ENCODE measurements around the gene RBM38.
"Not testable (repeated sequence)": the region's sequence is repeated elsewhere in the genome, so short reads cannot be mapped to it uniquely, and the experiment has no call there.

Gene RBM38

GRCh38 chr20:57417830-57418780 lies 26.9 kb downstream of the RBM38 start:
- no peak for DNase-seq (ENCODE audit: low spot score)
- no peak for TF ChIP-seq CTCF (IDR thresholded peaks at IDR 0.05; ENCODE audit: borderline replicate concordance, control extremely low read depth, extremely low read depth, insufficient read depth, missing control alignments)
- in situ Hi-C loops (cut with MboI; ENCODE audit: low sequenced_read_pairs, unreplicated experiment) = no loop called here

GRCh38 chr20:57419479-57419878 lies 28.3 kb downstream of the RBM38 start:
- in situ Hi-C loops (cut with MboI; ENCODE audit: low sequenced_read_pairs, unreplicated experiment); DNase-seq (ENCODE audit: low spot score): not testable (repeated sequence)

DNA sequence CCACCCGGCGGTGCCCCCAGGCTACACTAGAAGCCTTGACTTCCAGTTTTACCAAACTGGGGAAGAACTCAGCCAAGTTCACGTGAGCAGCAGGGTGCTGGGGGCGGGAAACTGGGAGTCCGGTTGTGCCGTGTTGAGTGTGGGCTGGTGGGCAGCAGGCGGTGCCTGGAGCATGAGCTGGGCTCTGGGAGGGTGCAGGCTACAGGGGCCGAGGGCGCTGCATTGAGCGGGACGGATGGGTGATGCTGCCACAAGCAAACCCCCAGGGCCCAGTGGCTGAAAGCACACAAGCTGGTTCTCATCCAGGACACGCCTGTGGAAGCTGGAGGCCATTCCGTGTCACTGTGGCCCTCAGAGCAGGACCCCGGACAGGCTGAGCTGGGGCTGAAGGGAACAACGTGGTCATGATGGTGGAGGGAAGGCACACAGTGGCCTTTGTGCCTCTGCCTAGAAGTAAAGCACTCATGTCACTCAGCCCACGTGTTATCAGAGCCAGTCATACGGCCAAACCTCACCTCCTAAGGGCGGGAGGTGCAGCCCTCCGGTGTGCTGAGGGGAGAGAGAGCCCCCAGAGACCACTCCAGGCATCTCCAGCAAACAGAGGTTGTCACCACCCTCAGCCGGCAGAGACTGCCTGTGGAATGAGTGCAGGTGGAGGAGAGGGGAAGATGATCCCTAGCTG lies 29.5 kb downstream of the RBM38 start:
- no peak for DNase-seq (ENCODE audit: low spot score)
- in situ Hi-C loops (cut with MboI; ENCODE audit: low sequenced_read_pairs, unreplicated experiment) = no loop called here
- no peak for TF ChIP-seq CTCF (IDR thresholded peaks at IDR 0.05; ENCODE audit: borderline replicate concordance, control extremely low read depth, extremely low read depth, insufficient read depth, missing control alignments)

DNA sequence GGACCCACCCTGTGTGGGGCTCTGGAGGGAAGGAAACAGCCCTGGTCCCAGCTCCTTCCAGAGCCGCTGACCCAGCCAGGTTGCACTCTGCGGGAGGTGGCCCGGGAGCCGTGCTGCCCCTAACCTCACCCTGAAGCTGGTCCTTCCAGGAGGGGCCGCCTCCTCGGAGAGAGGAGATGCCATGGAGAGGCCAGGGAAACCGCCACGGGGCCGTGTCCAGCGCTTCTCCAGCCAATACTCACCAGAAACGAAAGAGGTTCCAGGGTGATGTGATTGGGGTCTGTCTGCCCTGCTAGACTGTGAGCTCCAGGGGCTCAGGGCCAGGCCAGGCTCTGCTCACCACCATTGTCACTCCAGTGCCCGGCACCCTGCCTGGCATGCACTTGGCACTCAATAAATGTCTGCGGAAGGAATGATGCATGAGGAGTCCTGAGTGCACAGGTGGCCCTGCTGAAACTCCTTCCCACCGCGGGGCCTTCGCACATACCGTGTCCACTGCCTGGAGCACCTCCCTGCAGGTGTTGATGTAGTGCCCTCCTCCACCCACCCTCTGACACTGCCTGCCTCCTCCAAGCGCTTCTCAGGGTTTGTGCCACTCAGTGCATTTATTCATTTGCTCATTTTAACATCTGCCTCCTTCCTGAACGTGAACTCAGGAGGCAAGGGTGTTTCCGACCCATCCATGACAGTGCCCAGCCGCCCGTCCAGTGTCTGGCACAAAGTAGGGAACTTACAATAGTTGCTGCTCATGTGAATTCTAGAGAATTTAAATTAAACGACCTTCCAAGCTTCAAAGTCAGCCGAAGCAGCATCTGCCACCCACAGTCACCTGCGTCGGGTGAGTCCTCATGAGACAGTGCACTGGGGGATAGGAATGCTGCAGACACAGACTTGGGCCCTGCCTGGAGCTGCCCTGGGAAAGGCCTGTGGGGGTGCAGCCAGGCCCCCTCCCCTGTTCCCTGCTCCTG lies 30.3 kb downstream of the RBM38 start:
- DNase-seq (ENCODE audit: low spot score) = no peak

GRCh38 chr20:57422254-57422653 lies 31.1 kb downstream of the RBM38 start:
- DNase-seq (ENCODE audit: low spot score) = no peak
- no peak for TF ChIP-seq CTCF (IDR thresholded peaks at IDR 0.05; ENCODE audit: borderline replicate concordance, control extremely low read depth, extremely low read depth, insufficient read depth, missing control alignments)
- in situ Hi-C loops (cut with MboI; ENCODE audit: low sequenced_read_pairs, unreplicated experiment) = no loop called here

More for the DNA sequence above, 30.3 kb downstream of the RBM38 start:
- in situ Hi-C loops (cut with MboI; ENCODE audit: low sequenced_read_pairs, unreplicated experiment) = no loop called here
- TF ChIP-seq CTCF (IDR thresholded peaks at IDR 0.05; ENCODE audit: borderline replicate concordance, control extremely low read depth, extremely low read depth, insufficient read depth, missing control alignments) = no peak

- DNase-seq (ENCODE audit: low spot score) = no peak
- in situ Hi-C loops (cut with MboI; ENCODE audit: low sequenced_read_pairs, unreplicated experiment) = no loop called here
- no peak for TF ChIP-seq CTCF (IDR thresholded peaks at IDR 0.05; ENCODE audit: borderline replicate concordance, control extremely low read depth, extremely low read depth, insufficient read depth, missing control alignments)
Observed at GRCh38 chr20:57425150-57426013, 34.2 kb downstream of the RBM38 start.

All from GM13976 (cell line).